NB4 (cell line): ENCODE results near the gene NR6A1.
"Not testable (repeated sequence)": the region's sequence is repeated elsewhere in the genome, so short reads cannot be mapped to it uniquely, and the experiment has no call there.

Experiments used
- DNase-seq: peaks from one replicate; pipeline ENCODE4 v3.0.0; 2010; ENCODE audit warnings: low read depth
- H3K4me3 ChIP-seq: one replicate; pipeline ENCODE4 v1.5.1; 2011; ENCODE audit warnings: mild to moderate bottlenecking, low read depth, low read length, moderate library complexity
- MYC ChIP-seq: IDR thresholded peaks from 2 replicates; pipeline ENCODE4 v1.6.1; 2011; ENCODE audit warnings: low read depth, low read length
- POLR2A ChIP-seq: IDR thresholded peaks from 2 replicates; pipeline ENCODE4 v1.6.1; 2011; ENCODE audit warnings: mild to moderate bottlenecking; ENCODE audit not compliant: insufficient read length; ENCODE audit errors: extremely low read depth
- TF ChIP-seq, protein P1 (sequence below): IDR thresholded peaks from one replicate; pipeline ENCODE4 v1.5.1; 2012; ENCODE audit warnings: low read depth, low read length
- TF ChIP-seq, protein P2 (sequence below): IDR thresholded peaks from 2 replicates; pipeline ENCODE4 v1.6.1; 2011; ENCODE audit warnings: low read depth, low read length

Gene NR6A1

DNA sequence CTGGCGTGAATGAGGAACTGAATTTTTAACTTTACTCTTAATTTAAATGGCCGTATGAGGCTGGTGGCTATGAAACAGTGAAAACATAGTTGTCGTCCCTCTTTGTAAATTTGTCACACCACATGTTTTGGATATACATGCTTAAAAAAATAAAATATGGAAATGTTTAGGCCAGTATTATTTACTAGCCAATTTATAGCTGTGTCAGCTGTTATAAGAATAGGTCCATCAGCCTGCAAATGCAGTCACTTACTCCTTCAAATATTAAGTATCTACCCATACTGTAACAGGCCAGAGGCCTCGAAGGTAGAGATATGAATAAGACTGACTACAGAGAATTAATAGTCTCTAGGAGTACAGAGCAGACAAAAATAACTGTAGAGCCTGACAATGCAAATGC is 30.0 kb downstream of the NR6A1 start:
- no peak overlapping the region for H3K4me3 ChIP-seq
- no peak for TF ChIP-seq POLR2A
- TF ChIP-seq, protein P1, sequence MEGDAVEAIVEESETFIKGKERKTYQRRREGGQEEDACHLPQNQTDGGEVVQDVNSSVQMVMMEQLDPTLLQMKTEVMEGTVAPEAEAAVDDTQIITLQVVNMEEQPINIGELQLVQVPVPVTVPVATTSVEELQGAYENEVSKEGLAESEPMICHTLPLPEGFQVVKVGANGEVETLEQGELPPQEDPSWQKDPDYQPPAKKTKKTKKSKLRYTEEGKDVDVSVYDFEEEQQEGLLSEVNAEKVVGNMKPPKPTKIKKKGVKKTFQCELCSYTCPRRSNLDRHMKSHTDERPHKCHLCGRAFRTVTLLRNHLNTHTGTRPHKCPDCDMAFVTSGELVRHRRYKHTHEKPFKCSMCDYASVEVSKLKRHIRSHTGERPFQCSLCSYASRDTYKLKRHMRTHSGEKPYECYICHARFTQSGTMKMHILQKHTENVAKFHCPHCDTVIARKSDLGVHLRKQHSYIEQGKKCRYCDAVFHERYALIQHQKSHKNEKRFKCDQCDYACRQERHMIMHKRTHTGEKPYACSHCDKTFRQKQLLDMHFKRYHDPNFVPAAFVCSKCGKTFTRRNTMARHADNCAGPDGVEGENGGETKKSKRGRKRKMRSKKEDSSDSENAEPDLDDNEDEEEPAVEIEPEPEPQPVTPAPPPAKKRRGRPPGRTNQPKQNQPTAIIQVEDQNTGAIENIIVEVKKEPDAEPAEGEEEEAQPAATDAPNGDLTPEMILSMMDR, result no peak
- no peak for TF ChIP-seq MYC
- TF ChIP-seq, protein P2, sequence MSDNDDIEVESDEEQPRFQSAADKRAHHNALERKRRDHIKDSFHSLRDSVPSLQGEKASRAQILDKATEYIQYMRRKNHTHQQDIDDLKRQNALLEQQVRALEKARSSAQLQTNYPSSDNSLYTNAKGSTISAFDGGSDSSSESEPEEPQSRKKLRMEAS, result no peak
- no peak for DNase-seq

DNA sequence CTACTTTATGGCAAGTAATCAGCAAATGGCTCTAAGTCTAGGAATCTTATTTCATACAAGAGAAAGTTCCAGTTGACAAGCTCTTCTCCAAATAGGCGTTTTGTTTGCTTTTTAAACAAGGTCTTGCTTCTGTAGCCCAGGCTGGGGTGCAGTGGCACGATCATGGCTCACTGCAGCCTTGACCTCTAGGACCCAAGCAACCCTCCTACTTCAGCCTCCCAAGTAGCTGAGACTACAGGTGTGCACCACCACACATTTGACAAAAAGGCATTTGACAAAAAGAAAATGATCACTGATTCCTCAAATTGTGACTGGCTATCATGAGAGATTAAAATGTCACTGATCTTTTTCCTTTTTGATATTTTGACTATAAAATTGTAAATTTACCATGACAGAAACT is 31.8 kb downstream of the NR6A1 start:
- no peak for DNase-seq
- H3K4me3 ChIP-seq, result no peak overlapping the region
- no peak for TF ChIP-seq POLR2A
- TF ChIP-seq, protein P1, result no peak
- TF ChIP-seq, protein P2, result no peak
- no peak for TF ChIP-seq MYC

DNA sequence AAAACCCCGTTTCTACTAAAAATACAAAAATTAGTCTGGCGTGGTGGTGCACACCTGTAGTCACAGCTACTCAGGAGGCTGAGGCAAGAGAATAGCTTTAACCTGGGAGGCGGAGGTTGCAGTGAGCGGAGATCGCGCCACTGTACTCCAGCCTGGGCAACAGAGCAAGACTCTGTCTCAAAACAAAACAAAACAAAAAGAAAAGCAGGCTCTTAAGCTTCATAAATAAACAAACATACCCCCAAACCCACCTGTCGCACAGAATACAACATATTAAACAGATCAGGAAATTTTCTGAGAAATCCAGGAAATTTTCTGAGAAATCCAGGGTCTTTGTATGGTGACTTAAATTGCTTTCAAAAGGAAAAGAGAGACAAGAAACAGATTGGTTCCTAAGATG is 33.0 kb downstream of the NR6A1 start:
- not testable (repeated sequence) for DNase-seq, H3K4me3 ChIP-seq

DNA sequence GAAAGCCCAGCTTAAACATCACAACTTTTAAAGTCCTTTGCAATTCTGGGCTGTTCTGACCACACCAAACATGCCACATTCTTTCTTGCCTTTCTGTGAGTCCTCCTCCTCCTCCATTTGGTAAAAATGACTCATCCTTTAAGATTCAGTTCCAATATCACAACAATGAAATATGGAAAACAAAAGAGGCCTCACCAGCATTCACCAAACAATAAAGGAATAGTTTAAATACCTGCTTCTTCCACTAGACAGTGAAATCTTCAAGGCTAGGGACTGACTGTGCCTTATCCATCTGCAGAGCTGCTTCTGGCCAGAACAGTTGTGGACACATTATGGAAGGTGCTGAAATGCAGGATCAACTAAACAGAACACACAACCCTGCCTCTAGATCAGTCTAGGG is 36.0 kb downstream of the NR6A1 start:
- DNase-seq, result peak; percentile 26
- no peak overlapping the region for H3K4me3 ChIP-seq
- TF ChIP-seq, protein P1, result no peak
- no peak for TF ChIP-seq POLR2A
- TF ChIP-seq, protein P2, result no peak
- no peak for TF ChIP-seq MYC

DNA sequence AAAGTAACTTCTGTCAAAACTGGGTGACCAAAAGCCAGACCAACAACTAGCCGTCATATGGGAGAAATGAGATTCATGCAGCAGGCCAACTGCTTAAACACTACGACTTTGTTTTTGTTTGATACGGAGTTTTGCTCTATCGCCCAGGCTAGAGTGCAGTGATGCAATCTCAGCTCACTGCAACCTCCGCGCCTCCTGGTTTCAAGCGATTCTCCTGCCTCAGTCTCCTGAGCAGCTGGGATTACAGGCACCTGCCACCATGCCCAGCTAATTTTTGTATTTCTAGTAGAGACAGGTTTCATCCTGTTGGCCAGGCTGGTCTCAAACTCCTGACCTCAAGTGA is 36.4 kb downstream of the NR6A1 start:
- DNase-seq, H3K4me3 ChIP-seq: not testable (repeated sequence)

DNA sequence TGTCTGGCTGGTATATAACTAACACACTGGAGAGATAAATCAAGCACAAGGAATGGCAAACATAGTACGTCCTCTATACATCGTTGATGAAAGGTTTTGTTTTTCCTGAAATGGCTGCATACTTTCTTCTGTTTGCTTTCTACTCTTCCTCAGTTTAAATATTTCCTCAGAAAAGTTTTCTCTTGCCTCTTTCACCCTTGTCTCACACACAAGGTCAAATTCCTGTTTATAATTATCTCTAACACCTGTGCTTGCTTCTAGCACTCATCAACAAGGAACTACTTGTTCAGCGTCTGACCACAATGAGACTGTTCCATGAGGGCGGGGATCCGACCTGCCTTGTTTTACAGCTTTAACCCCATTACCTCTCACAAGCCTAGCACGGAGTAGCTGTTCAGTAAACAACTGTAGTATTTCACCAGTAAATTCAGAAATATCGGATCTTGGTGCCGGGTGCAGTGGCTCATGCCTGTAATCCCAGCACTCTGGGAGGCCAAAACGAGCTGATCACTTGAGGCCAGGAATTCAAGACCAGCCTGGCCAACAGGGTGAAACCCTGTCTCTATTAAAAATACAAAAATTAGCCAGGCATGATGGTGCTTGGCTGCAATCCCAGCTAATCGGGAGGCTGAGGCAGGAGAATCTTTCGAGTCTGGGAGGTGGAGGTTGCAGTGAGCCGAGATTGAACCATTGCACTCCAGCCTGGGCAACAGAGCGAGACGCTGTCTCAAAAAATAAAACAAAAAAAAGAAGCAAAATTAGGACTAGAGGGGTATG is 37.0 kb downstream of the NR6A1 start:
- no peak for DNase-seq
- no peak overlapping the region for H3K4me3 ChIP-seq
- TF ChIP-seq, protein P1, result no peak
- TF ChIP-seq MYC, result no peak
- TF ChIP-seq POLR2A, result no peak

DNA sequence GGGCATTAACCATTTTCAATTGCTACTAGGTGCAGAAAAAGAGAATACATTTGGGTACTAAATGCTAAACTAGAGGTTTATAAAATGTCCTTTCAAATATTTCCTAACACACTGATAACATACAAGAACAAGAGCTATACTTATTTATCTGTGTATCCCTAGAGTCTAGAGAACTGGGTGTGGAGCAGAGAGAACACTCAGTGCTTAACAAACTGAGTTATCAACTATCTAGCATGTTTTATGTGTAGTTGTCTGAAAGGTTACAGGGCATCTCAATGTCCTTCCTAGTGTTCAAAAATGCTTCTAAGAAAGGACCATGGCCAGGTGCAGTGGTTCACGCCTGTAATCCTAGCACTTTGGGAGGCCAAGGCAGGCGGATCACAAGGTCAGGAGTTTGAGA is 40.3 kb downstream of the NR6A1 start:
- no peak overlapping the region for H3K4me3 ChIP-seq
- no peak for DNase-seq
- TF ChIP-seq MYC (no peak), POLR2A (no peak)
- TF ChIP-seq, protein P1, result no peak
- TF ChIP-seq, protein P2, result no peak
